Breast epithelium (tissue), 4 donors: ENCODE measurements around the gene MOB1A. TPM values are rescaled to one million over a fixed set of nuclear protein-coding genes. Genes with fewer than 3 reads are reported as not detected.

ENCODE experiments used
- DNase-seq, 2 donors: peaks; one replicate each; pipeline ENCODE4 v3.0.0-alpha.2; 2019; ENCODE audit warnings: low spot score in 2 of 2
- H3K27ac ChIP-seq, 2 donors: fragments of 200-600 bp; sonication (generic) in 1 of 2; one replicate each; pipeline ENCODE4 v1.5.1; 2016 to 2019; ENCODE audit warnings: mild to moderate bottlenecking in 1 of 2
- H3K27me3 ChIP-seq, 2 donors: fragments of 200-600 bp; sonication (generic) in 1 of 2; one replicate each; pipeline versions ENCODE4 v1.5.1 to v1.6.0; 2017 to 2019; ENCODE audit warnings: control low read depth in 1 of 2, mild to moderate bottlenecking in 1 of 2
- H3K36me3 ChIP-seq: fragments of 200-600 bp; one replicate; pipeline ENCODE4 v1.5.1; 2019
- H3K4me1 ChIP-seq, 2 donors: fragments of 200-600 bp; sonication (generic); one replicate each; pipeline ENCODE4 v1.5.1; 2016 to 2019; ENCODE audit warnings: control low read depth in 1 of 2
- H3K4me3 ChIP-seq, 3 donors: fragments of 200-600 bp; sonication (generic); 1 replicate in 2 of 3; 2 replicates in 1 of 3; pipeline ENCODE4 v1.5.1; 2016 to 2019; ENCODE audit warnings: mild to moderate bottlenecking in 3 of 3, moderate library complexity in 2 of 3
- H3K9me3 ChIP-seq, 2 donors: fragments of 200-600 bp; sonication (generic) in 1 of 2; one replicate each; pipeline ENCODE4 v1.5.1; 2016 to 2019; ENCODE audit warnings: control low read depth in 1 of 2
- POLR2A ChIP-seq: fragments of 450-650 bp; IDR thresholded peaks from one replicate; pipeline ENCODE4 v1.6.1; 2016; ENCODE audit warnings: antibody characterized with exemption, mild to moderate bottlenecking, moderate library complexity
- POLR2AphosphoS5 ChIP-seq, 3 donors: sonication (generic); formaldehyde crosslinking; IDR thresholded peaks; one replicate each; pipeline ENCODE4 v1.6.1; 2017; ENCODE audit warnings: antibody characterized with exemption in 3 of 3
- intact Hi-C: fragments of 100-400 bp; cut with DNase I; formaldehyde crosslinking; loops from one replicate; pipeline ENCODE4 v1.15.1; 2023; ENCODE audit warnings: low total_unique reads
- total RNA-seq, 3 donors: library from RNA; depleted of rRNA; stranded (reverse); fragments of >200 nt; gene quantifications; one replicate each; pipeline ENCODE4 v1.1.0, GENCODE V29; 2016
- TF ChIP-seq, protein P1 (sequence below), 3 donors: fragments of 450-650 bp; IDR thresholded peaks; one replicate each; pipeline ENCODE4 v1.5.1; 2016 to 2017; ENCODE audit warnings: antibody characterized with exemption in 3 of 3, mild to moderate bottlenecking in 3 of 3, moderate library complexity in 3 of 3

Gene MOB1A
- total RNA-seq, 3 donors from 2014 or later: 87.8 to 107 (median 98.4) TPM

DNA sequence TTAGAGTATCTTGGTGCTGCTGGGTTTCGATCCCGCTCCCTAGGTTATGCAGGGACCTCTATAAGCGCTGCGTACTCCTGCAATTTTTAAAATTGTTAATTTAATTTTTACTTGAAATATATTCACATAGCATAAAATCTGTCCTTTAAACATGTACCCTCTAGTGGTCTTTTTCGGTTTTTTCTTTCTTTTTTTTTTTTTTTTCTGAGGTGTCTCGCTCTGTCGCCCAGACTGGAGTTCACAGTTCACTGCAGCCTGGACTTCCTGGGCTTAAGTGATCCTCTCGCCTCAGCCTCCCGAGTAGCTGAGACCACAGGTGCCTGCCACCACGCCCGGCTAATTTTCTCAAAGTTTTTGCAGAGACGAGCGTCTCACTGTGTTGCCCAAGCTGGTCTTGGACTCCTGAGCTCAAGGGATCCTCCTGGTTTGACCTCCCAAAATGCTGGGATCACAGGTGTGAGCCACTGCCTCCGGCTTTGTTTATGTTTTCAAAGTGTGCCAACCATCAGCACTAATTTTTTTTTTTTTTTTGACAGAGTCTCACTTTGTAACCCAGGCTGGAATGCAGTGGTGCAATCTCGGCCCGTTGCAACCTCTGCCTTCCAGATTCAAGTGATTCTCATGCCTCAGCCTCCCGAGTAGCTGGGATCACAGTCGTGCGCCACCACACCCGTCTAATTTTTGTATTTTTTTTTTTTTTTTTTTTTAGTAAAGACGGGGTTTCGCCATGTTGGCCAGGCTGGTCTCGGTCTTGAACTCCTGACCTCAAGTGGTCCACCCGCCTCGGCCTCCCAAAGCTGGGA is 585 bp upstream of the MOB1A start:
- Histone ChIP-seq H3K27me3 (no peaks in the 10 kb centered on the region), H3K36me3 (no peaks in the 10 kb centered on the region), H3K4me3 (peak overlapping the region; percentile 74 to 95 (median 93)), H3K9me3 (no peaks in the 10 kb centered on the region), H3K27ac (no peak overlapping the region), H3K4me1 (peaks cover 0 to 9% of the 10 kb centered on the region in 2 donors)
- TF ChIP-seq POLR2A: no peak
- TF ChIP-seq, protein P1, sequence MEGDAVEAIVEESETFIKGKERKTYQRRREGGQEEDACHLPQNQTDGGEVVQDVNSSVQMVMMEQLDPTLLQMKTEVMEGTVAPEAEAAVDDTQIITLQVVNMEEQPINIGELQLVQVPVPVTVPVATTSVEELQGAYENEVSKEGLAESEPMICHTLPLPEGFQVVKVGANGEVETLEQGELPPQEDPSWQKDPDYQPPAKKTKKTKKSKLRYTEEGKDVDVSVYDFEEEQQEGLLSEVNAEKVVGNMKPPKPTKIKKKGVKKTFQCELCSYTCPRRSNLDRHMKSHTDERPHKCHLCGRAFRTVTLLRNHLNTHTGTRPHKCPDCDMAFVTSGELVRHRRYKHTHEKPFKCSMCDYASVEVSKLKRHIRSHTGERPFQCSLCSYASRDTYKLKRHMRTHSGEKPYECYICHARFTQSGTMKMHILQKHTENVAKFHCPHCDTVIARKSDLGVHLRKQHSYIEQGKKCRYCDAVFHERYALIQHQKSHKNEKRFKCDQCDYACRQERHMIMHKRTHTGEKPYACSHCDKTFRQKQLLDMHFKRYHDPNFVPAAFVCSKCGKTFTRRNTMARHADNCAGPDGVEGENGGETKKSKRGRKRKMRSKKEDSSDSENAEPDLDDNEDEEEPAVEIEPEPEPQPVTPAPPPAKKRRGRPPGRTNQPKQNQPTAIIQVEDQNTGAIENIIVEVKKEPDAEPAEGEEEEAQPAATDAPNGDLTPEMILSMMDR (IDR thresholded peaks at IDR 0.05): peak in 2 of 3 donors; percentile 42 to 43
- intact Hi-C loops: no loop called here
- no peak for DNase-seq

DNA sequence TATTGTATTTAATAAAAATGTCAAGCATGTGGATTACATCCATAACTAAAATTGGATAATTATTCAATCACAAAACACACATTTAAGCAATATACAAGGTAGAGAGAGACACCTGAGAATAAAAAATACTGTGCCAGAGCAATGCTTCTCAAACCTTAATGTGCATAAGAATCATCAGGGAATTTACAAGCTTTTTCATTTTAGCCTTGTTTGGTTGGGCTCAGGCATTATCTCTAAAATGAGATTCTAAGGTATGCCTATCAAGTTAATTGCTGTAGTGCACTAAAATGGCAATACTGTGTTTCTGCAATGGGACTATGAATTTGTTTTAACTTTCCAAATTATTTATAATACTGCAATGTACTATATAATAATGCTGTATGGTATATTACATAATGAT is 983 bp downstream of the MOB1A start:
- Histone ChIP-seq H3K9me3 (no peaks in the 10 kb centered on the region), H3K27ac (peak overlapping the region; percentile 90 to 93), H3K36me3 (no peaks in the 10 kb centered on the region), H3K27me3 (no peaks in the 10 kb centered on the region), H3K4me1 (peaks cover 0 to 9% of the 10 kb centered on the region in 2 donors), H3K4me3 (peak overlapping the region; percentile 74 to 95 (median 93))
- intact Hi-C loops: no loop called here
- DNase-seq: no peak
- TF ChIP-seq, protein P1 (IDR thresholded peaks at IDR 0.05): no peak
- TF ChIP-seq POLR2AphosphoS5 (IDR thresholded peaks at IDR 0.05): no peak
- no peak for TF ChIP-seq POLR2A

DNA sequence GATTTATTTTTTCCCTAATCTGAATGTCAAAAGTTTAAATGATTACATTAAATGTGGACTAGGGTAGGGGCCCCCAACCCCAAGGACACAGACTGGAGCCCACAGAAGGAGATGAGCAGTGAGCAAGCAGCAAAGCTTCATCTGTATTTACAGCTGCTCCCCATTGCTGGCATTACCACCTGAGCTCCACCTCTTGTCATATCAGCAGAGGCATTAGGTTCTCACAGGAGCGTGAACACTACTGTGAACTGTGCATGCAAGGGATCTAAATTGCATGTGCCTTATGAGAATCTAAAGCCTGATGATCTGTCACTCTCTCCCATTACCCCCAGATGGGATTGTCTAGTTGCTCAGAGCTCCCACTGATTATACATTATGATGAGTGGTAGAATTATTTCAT is 3.8 kb downstream of the MOB1A start:
- H3K27ac ChIP-seq: no peak overlapping the region
- no peaks in the 10 kb centered on the region for H3K9me3 ChIP-seq
- TF ChIP-seq POLR2AphosphoS5 (IDR thresholded peaks at IDR 0.05): no peak
- TF ChIP-seq POLR2A: no peak
- TF ChIP-seq, protein P1 (IDR thresholded peaks at IDR 0.05): no peak
- intact Hi-C loops: no loop called here
- H3K4me1 ChIP-seq: peaks cover 0 to 9% of the 10 kb centered on the region in 2 donors
- DNase-seq: no peak
- H3K4me3 ChIP-seq: no peak overlapping the region
- no peaks in the 10 kb centered on the region for H3K27me3 ChIP-seq
- H3K36me3 ChIP-seq: no peaks in the 10 kb centered on the region

DNA sequence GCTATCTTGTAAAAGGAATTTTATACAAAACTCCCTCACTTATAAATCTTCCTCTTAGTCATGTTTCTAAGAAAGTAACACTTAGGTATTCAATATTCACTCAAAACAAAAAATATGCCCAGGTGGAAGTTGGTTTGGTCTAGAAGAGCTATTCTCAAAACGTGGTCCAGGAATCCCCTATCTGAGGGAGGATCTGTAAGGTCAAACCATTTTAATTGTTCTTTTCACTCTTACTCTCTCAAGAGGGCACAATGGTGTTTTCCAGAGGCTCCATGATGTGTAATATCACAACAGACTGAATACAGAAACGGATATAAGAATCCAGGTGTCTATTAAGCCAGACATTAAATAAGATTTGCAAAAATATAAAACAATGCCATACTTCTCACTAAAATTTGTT is 9.9 kb downstream of the MOB1A start:
- H3K36me3 ChIP-seq: peaks cover 6% of the 10 kb centered on the region
- intact Hi-C loops: no loop called here
- H3K9me3 ChIP-seq: no peaks in the 10 kb centered on the region
- TF ChIP-seq, protein P1 (IDR thresholded peaks at IDR 0.05): no peak
- TF ChIP-seq POLR2AphosphoS5 (IDR thresholded peaks at IDR 0.05): no peak
- no peak for TF ChIP-seq POLR2A
- no peaks in the 10 kb centered on the region for H3K27me3 ChIP-seq
- no peak overlapping the region for H3K4me3 ChIP-seq
- H3K27ac ChIP-seq: no peak overlapping the region
- DNase-seq: no peak
- H3K4me1 ChIP-seq: no peaks in the 10 kb centered on the region

DNA sequence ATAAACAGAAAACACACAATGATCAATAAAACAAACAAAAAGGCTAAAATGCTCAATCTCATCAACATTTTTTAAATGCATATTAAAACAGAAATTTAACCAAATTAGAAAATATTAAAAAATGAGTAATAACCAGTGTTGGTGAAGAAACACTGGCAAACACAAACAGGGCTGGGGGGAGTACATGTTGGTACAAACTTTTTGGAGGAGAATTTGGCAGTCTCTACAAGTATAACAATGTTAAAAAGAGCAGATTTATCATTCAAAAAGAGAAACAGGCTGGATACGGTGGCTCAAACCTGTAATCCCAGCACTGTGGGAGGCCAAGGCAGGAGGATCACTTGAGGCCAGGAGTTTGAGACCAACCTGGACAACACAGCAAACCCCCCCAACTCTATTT is 13.9 kb downstream of the MOB1A start:
- H3K27me3 ChIP-seq: no peaks in the 10 kb centered on the region
- intact Hi-C loops: no loop called here
- no peak overlapping the region for H3K27ac ChIP-seq
- H3K4me1 ChIP-seq: no peaks in the 10 kb centered on the region
- H3K9me3 ChIP-seq: no peaks in the 10 kb centered on the region
- H3K36me3 ChIP-seq: peaks cover 6% of the 10 kb centered on the region
- TF ChIP-seq, protein P1 (IDR thresholded peaks at IDR 0.05): no peak
- TF ChIP-seq POLR2AphosphoS5 (IDR thresholded peaks at IDR 0.05) (no peak), POLR2A (no peak)
- H3K4me3 ChIP-seq: no peak overlapping the region
- DNase-seq: no peak
